CD14-positive monocyte (primary cell): ENCODE measurements around the gene GLCE. TPM values are rescaled to one million over a fixed set of nuclear protein-coding genes. Genes with fewer than 3 reads are reported as not detected.

Source experiments
- DNase-seq, 3 donors: peaks; one replicate each; pipeline ENCODE4 v3.0.0-alpha.2; 2011 to 2022
- H2AFZ ChIP-seq: 2 replicates; pipeline ENCODE4 v1.6.0; 2012; ENCODE audit warnings: mild to moderate bottlenecking, low read depth, low read length, inconsistent platforms; ENCODE audit not compliant: insufficient read depth, poor library complexity, severe bottlenecking
- H3K27ac ChIP-seq, 2 donors: 1 replicate in 1 of 2; 2 replicates in 1 of 2; pipeline ENCODE4 v1.5.1; 2012 to 2013; ENCODE audit warnings: low read length in 2 of 2, control low read depth in 1 of 2, inconsistent platforms in 1 of 2, low read depth in 1 of 2, mild to moderate bottlenecking in 1 of 2
- H3K27me3 ChIP-seq, 2 donors: one replicate each; pipeline versions ENCODE4 v1.6.0 to v1.6.1; 2011 to 2013; ENCODE audit warnings: low read length in 2 of 2; ENCODE audit not compliant: control insufficient read depth in 2 of 2, insufficient read depth in 2 of 2
- H3K36me3 ChIP-seq, 2 donors: replicated peaks in 1 of 2; 1 replicate in 1 of 2; 2 replicates in 1 of 2; pipeline versions ENCODE4 v1.5.1 to v1.6.1; 2012 to 2013; ENCODE audit warnings: low read length in 2 of 2, control low read depth in 1 of 2, inconsistent platforms in 1 of 2, mild to moderate bottlenecking in 1 of 2; ENCODE audit not compliant: insufficient read depth in 2 of 2, control insufficient read depth in 1 of 2
- H3K4me1 ChIP-seq, 2 donors: 1 replicate in 1 of 2; 2 replicates in 1 of 2; pipeline versions ENCODE4 v1.5.1 to v1.6.1; 2012 to 2013; ENCODE audit warnings: low read length in 2 of 2, control low read depth in 1 of 2, inconsistent platforms in 1 of 2, mild to moderate bottlenecking in 1 of 2, moderate library complexity in 1 of 2; ENCODE audit not compliant: insufficient read depth in 2 of 2, control insufficient read depth in 1 of 2
- H3K4me2 ChIP-seq: replicated peaks from 2 replicates; pipeline ENCODE3; 2012; ENCODE audit warnings: low read length, moderate library complexity, mild to moderate bottlenecking; ENCODE audit not compliant: poor library complexity, severe bottlenecking; ENCODE audit errors: extremely low read depth
- H3K4me3 ChIP-seq, 3 experiments: fragments of 200-600 bp in 1 of 3; sonication (generic) in 1 of 3; replicated peaks in 1 of 3; 1 replicate in 2 of 3; 2 replicates in 1 of 3; pipeline ENCODE4 v1.5.1; 2011 to 2013; ENCODE audit warnings: low read length in 3 of 3, mild to moderate bottlenecking in 3 of 3, control low read depth in 2 of 3, low read depth in 2 of 3, inconsistent platforms in 1 of 3, moderate library complexity in 1 of 3
- H3K79me2 ChIP-seq: 2 replicates; pipeline ENCODE4 v1.6.0; 2012; ENCODE audit warnings: mild to moderate bottlenecking, control low read depth, inconsistent platforms, low read length, moderate library complexity; ENCODE audit not compliant: insufficient read depth
- H3K9ac ChIP-seq: 2 replicates; pipeline ENCODE4 v1.6.0; 2017; ENCODE audit warnings: low read length, mild to moderate bottlenecking; ENCODE audit not compliant: insufficient read depth, poor library complexity, severe bottlenecking
- H3K9me3 ChIP-seq, 2 donors: replicated peaks in 1 of 2; 1 replicate in 1 of 2; 2 replicates in 1 of 2; pipeline versions ENCODE4 v1.5.1 to v1.6.1; 2012 to 2013; ENCODE audit warnings: low read length in 2 of 2, control low read depth in 1 of 2; ENCODE audit not compliant: control insufficient read depth in 1 of 2, insufficient read depth in 1 of 2
- H4K20me1 ChIP-seq: 2 replicates; pipeline ENCODE4 v1.6.0; 2012; ENCODE audit warnings: mild to moderate bottlenecking, low read length, control low read depth, moderate library complexity; ENCODE audit not compliant: insufficient read depth
- H3K27ac Mint-ChIP-seq, 7 donors: one replicate each; pipeline ENCODE4 v1.8.0; 2020; ENCODE audit warnings: mild to moderate bottlenecking in 7 of 7, mixed read lengths in 7 of 7, moderate library complexity in 6 of 7, inconsistent platforms in 2 of 7
- H3K27me3 Mint-ChIP-seq, 3 donors: one replicate each; pipeline ENCODE4 v1.8.0; 2021 to 2022; ENCODE audit warnings: low read depth in 3 of 3, mild to moderate bottlenecking in 3 of 3, mixed read lengths in 3 of 3, moderate library complexity in 3 of 3, inconsistent platforms in 1 of 3
- H3K36me3 Mint-ChIP-seq, 2 donors: one replicate each; pipeline ENCODE4 v1.8.0; 2020; ENCODE audit warnings: mixed read lengths in 2 of 2, inconsistent platforms in 1 of 2, mild to moderate bottlenecking in 1 of 2
- H3K4me1 Mint-ChIP-seq: one replicate; pipeline ENCODE4 v1.8.0; 2020; ENCODE audit warnings: mild to moderate bottlenecking, mixed read lengths
- H3K4me3 Mint-ChIP-seq, 2 donors: one replicate each; pipeline ENCODE4 v1.8.0; 2020; ENCODE audit warnings: mild to moderate bottlenecking in 2 of 2, mixed read lengths in 2 of 2, moderate library complexity in 1 of 2
- H3K9me3 Mint-ChIP-seq, 7 donors: one replicate each; pipeline ENCODE4 v1.8.0; 2020 to 2022; ENCODE audit warnings: mixed read lengths in 7 of 7, mild to moderate bottlenecking in 6 of 7, moderate library complexity in 6 of 7, inconsistent platforms in 2 of 7
- CTCF ChIP-seq: fragments of 200-600 bp; IDR thresholded peaks from one replicate; pipeline ENCODE4 v1.8.0; 2022; ENCODE audit warnings: antibody characterized with exemption, mild to moderate bottlenecking
- WGBS: methylation state at CpG from one replicate; pipeline ENCODE4 v1.1.5; 2013; ENCODE audit warnings: missing lambda C conversion rate; ENCODE audit not compliant: insufficient coverage; 5-methylcytosine and 5-hydroxymethylcytosine counted together
- intact Hi-C, 2 donors: fragments of 100-400 bp; cut with micrococcal nuclease; formaldehyde crosslinking; loops; one replicate each; pipeline versions ENCODE4 v1.15.0 to v1.15.1; 2023
- polyA plus RNA-seq, 3 donors: library from polyadenylated mRNA; depleted of rRNA in 1 of 3; unstranded in 2 of 3; stranded (reverse) in 1 of 3; fragments of 300-500 nt in 2 of 3; fragments of >200 nt in 1 of 3; fragmentation: Illumina TruSeq in 2 of 3; gene quantifications; 1 replicate in 2 of 3; 2 replicates in 1 of 3; pipeline ENCODE4 v1.2.3, GENCODE V29; 2012 to 2021

GLCE gene
- polyA plus RNA-seq, 3 donors, result 11.0 to 24.3 (median 24.0) TPM

GRCh38 chr15:69117431-69117871 lies 43.0 kb upstream of the GLCE start:
- Mint-ChIP-seq H3K9me3 (no peaks in the 10 kb centered on the region), H3K36me3 (no peaks in the 10 kb centered on the region), H3K27ac (no peak overlapping the region), H3K4me3 (no peak overlapping the region), H3K4me1 (peaks cover 21% of the 10 kb centered on the region), H3K27me3 (peaks cover 9 to 14% (median 10%) of the 10 kb centered on the region in 3 donors)
- Histone ChIP-seq H3K9me3 (no peaks in the 10 kb centered on the region), H3K27me3 (no peaks in the 10 kb centered on the region), H3K27ac (no peak overlapping the region), H3K4me2 (no peak overlapping the region), H2AFZ (peak overlapping the region; percentile 5), H3K4me1 (no peaks in the 10 kb centered on the region), H3K4me3 (no peak overlapping the region), H3K79me2 (no peaks in the 10 kb centered on the region), H4K20me1 (no peaks in the 10 kb centered on the region), H3K9ac (no peak overlapping the region), H3K36me3 (no peaks in the 10 kb centered on the region)
- no peak for TF ChIP-seq CTCF
- 90% methylated on average over 7 of the region's 7 CpGs for WGBS
- intact Hi-C loops, result no loop called here
- DNase-seq, result no peak

GRCh38 chr15:69118089-69118488 lies 42.3 kb upstream of the GLCE start:
- 20% methylated on average over 1 of the region's 4 CpGs for WGBS
- no peak overlapping the region for H3K27ac Mint-ChIP-seq
- no peaks in the 10 kb centered on the region for H3K9me3 Mint-ChIP-seq

More at GRCh38 chr15:69118089-69118488, 42.3 kb upstream of the GLCE start:
- no peak overlapping the region for H3K4me2 ChIP-seq
- no peak for DNase-seq
- H3K4me3 Mint-ChIP-seq, result no peak overlapping the region
- H3K27me3 Mint-ChIP-seq, result peaks cover 9 to 14% (median 10%) of the 10 kb centered on the region in 3 donors
- no peaks in the 10 kb centered on the region for H3K9me3 ChIP-seq
- H4K20me1 ChIP-seq, result no peaks in the 10 kb centered on the region
- H3K79me2 ChIP-seq, result no peaks in the 10 kb centered on the region
- no peak overlapping the region for H3K4me3 ChIP-seq
- no peak overlapping the region for H3K9ac ChIP-seq
- TF ChIP-seq CTCF, result no peak
- H3K4me1 Mint-ChIP-seq, result peaks cover 21% of the 10 kb centered on the region
- H3K4me1 ChIP-seq, result no peaks in the 10 kb centered on the region
- H3K36me3 Mint-ChIP-seq, result no peaks in the 10 kb centered on the region
- no peaks in the 10 kb centered on the region for H3K36me3 ChIP-seq
- no peak overlapping the region for H3K27ac ChIP-seq
- intact Hi-C loops, result no loop called here
- H3K27me3 ChIP-seq, result no peaks in the 10 kb centered on the region
- no peak overlapping the region for H2AFZ ChIP-seq
